Suprapubic skin (tissue), 3 donors: ENCODE data around the gene SEMA6A.
"Not testable (repeated sequence)": the region's sequence is repeated elsewhere in the genome, so short reads cannot be mapped to it uniquely, and the experiment has no call there.

Source experiments
- POLR2A ChIP-seq, 2 donors: fragments of 450-650 bp; IDR thresholded peaks; one replicate each; pipeline ENCODE4 v1.6.1; 2017; ENCODE audit warnings: antibody characterized with exemption in 2 of 2, mild to moderate bottlenecking in 2 of 2, moderate library complexity in 2 of 2
- TF ChIP-seq, protein P1 (sequence below), 2 donors: fragments of 200-600 bp in 1 of 2; fragments of 450-650 bp in 1 of 2; sonication (generic) in 1 of 2; IDR thresholded peaks; one replicate each; pipeline ENCODE4 v1.5.1; 2016 to 2019; ENCODE audit warnings: antibody characterized with exemption in 2 of 2, mild to moderate bottlenecking in 1 of 2, moderate library complexity in 1 of 2

DNA sequence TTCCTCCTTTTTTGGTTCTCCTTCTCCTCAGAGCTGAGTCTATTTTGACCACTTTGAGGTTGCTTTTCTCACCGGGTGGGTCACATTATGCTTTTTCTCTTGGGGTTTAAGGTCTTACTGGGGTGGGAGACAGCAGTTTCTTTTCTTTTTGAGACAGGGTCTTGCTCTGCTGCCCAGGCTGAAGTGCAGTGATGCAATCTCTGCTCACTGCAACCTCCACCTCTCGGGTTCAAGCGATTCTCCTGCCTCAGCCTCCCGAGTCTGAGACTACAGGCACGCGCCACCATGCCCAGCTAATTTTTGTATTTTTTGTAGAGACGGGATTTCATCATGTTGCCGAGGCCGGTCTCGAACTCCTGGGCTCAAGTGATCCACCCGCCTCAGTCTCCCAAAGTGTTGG lies 51.4 kb downstream of the SEMA6A start:
- not testable (repeated sequence) for TF ChIP-seq POLR2A (IDR thresholded peaks at IDR 0.05)
- TF ChIP-seq, protein P1, sequence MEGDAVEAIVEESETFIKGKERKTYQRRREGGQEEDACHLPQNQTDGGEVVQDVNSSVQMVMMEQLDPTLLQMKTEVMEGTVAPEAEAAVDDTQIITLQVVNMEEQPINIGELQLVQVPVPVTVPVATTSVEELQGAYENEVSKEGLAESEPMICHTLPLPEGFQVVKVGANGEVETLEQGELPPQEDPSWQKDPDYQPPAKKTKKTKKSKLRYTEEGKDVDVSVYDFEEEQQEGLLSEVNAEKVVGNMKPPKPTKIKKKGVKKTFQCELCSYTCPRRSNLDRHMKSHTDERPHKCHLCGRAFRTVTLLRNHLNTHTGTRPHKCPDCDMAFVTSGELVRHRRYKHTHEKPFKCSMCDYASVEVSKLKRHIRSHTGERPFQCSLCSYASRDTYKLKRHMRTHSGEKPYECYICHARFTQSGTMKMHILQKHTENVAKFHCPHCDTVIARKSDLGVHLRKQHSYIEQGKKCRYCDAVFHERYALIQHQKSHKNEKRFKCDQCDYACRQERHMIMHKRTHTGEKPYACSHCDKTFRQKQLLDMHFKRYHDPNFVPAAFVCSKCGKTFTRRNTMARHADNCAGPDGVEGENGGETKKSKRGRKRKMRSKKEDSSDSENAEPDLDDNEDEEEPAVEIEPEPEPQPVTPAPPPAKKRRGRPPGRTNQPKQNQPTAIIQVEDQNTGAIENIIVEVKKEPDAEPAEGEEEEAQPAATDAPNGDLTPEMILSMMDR (IDR thresholded peaks at IDR 0.05), result not testable (repeated sequence)
